Upper lobe of right lung (tissue), 1 donor: Measurements from ENCODE around the gene ADCY7. TPM values are rescaled to one million over a fixed set of nuclear protein-coding genes. Genes with fewer than 3 reads are reported as not detected.
A peak's percentile ranks its signal among the peaks of the same experiment; 100 is the strongest.

Experiments used
- ATAC-seq: fragments of 200-7000 bp; cut with Tn5 transposase; one replicate; pipeline ENCODE4 v1.9.1; 2020; ENCODE audit warnings: mild to moderate bottlenecking, moderate library complexity
- DNase-seq: peaks from one replicate; pipeline ENCODE4 v3.0.0-alpha.2; 2020
- H3K27ac ChIP-seq: fragments of 200-600 bp; one replicate; pipeline ENCODE4 v1.8.0; 2022
- H3K27me3 ChIP-seq: fragments of 200-600 bp; one replicate; pipeline ENCODE4 v1.8.0; 2022; ENCODE audit warnings: mild to moderate bottlenecking
- H3K36me3 ChIP-seq: fragments of 200-600 bp; one replicate; pipeline ENCODE4 v1.8.0; 2022
- H3K4me1 ChIP-seq: fragments of 200-600 bp; one replicate; pipeline ENCODE4 v1.8.0; 2022
- H3K4me3 ChIP-seq: fragments of 200-600 bp; one replicate; pipeline ENCODE4 v1.8.0; 2022; ENCODE audit warnings: mild to moderate bottlenecking
- H3K9me3 ChIP-seq: fragments of 200-600 bp; one replicate; pipeline ENCODE4 v1.8.0; 2022
- CTCF ChIP-seq: fragments of 200-600 bp; IDR thresholded peaks from one replicate; pipeline ENCODE4 v1.8.0; 2022; ENCODE audit warnings: antibody characterized with exemption
- intact Hi-C: fragments of 100-400 bp; cut with DNase I; formaldehyde crosslinking; loops from one replicate; pipeline ENCODE4 v1.11.0; 2022
- total RNA-seq: library from RNA; stranded (reverse); fragmentation: NEBNext Ultra II Directional; extraction: Animal tissue kit (Norgen Biotek cat#: 25700); gene quantifications from one replicate; pipeline ENCODE4 v1.2.1, GENCODE V29; 2021
- donor health status: DM: no; HTN: yes; CAD: no; lungs with severe emphysema.

ADCY7 gene
- total RNA-seq, 1 donor from 2014 or later: 88.1 TPM

GRCh38 chr16:50304467-50305440, 38.4 kb downstream of the ADCY7 start:
- ATAC-seq (no peak), DNase-seq (peak; percentile 62)
- Histone ChIP-seq H3K9me3 (no peaks in the 10 kb centered on the region), H3K4me3 (no peak overlapping the region), H3K27me3 (no peaks in the 10 kb centered on the region), H3K27ac (no peak overlapping the region), H3K36me3 (peaks cover 37% of the 10 kb centered on the region), H3K4me1 (peaks cover 20% of the 10 kb centered on the region)
- TF ChIP-seq CTCF: no peak
- intact Hi-C loops: no loop called here

- DNase-seq: peak; percentile 51
- H3K4me1 ChIP-seq: peaks cover 20% of the 10 kb centered on the region
These were observed 39.2 kb downstream of the ADCY7 start for GRCh38 chr16:50305441-50306061.

DNA sequence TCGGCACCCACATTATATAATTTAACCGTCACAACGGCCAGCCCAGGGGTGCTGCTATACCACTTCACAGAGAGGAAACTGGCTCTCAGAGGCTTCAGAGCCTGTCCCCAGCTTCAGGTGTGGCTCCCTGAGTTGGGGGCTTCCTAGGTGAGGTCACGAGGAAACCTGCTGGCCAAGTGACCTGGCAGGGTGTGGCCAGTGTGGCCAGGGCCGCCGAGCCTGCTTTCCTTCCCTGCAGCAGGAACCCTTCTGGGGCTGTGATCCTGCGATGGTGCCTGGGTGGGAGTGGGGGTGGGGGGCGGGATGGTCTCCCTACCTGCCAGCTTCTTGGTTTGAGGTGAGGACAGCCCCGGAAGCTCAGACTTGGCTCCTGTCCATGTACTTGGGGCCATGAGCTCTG, 39.9 kb downstream of the ADCY7 start:
- H3K27me3 ChIP-seq: no peaks in the 10 kb centered on the region
- ATAC-seq: no peak
- peaks cover 36% of the 10 kb centered on the region for H3K36me3 ChIP-seq
- no peak overlapping the region for H3K27ac ChIP-seq
- peaks cover 17% of the 10 kb centered on the region for H3K4me1 ChIP-seq
- intact Hi-C loops: no loop called here
- no peak for TF ChIP-seq CTCF
- no peaks in the 10 kb centered on the region for H3K9me3 ChIP-seq
- no peak for DNase-seq
- no peak overlapping the region for H3K4me3 ChIP-seq

More at GRCh38 chr16:50305441-50306061, 39.2 kb downstream of the ADCY7 start:
- TF ChIP-seq CTCF: no peak
- Histone ChIP-seq H3K27me3 (no peaks in the 10 kb centered on the region), H3K36me3 (peaks cover 40% of the 10 kb centered on the region), H3K4me3 (no peak overlapping the region), H3K9me3 (no peaks in the 10 kb centered on the region), H3K27ac (no peak overlapping the region)
- no peak for ATAC-seq
- intact Hi-C loops: no loop called here

DNA sequence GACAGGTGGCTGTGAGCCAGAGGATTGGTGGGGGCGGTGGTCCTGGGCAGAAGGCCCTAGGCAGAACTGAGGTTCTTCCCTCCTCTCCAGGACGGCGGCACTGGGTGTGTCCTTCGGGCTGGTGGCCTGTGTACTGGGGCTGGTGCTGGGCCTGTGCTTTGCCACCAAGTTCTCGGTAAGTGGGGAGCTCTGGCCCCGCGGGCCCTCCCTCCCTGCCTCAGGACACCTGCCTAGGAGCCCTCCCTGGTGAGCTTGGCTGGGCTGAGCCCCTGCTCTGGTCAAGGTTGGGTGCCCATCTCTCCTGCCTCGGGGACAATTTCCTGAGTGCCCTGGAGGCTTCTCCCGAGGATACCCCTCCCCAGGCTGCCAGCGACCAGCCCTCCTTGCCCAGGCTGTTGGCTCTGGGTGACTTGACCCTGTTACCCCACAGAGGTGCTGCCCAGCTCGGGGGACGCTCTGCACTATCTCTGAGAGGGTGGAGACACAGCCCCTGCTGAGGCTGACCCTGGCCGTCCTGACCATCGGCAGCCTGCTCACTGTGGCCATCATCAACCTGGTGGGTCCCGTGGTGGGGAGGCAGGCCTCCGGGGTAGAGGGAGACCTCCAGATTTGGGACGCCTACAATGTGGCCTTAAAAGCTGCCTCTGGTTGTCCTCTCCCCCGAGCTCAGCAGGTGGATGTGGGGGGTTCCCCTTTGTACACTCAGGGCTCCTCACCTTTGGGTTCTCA, 42.0 kb downstream of the ADCY7 start:
- TF ChIP-seq CTCF: no peak
- DNase-seq (no peak), ATAC-seq (no peak)
- no peaks in the 10 kb centered on the region for H3K9me3 ChIP-seq
- intact Hi-C loops: no loop called here
- H3K4me3 ChIP-seq: no peak overlapping the region
- H3K27me3 ChIP-seq: no peaks in the 10 kb centered on the region
- peaks cover 48% of the 10 kb centered on the region for H3K36me3 ChIP-seq
- H3K27ac ChIP-seq: no peak overlapping the region
- peaks cover 9% of the 10 kb centered on the region for H3K4me1 ChIP-seq

DNA sequence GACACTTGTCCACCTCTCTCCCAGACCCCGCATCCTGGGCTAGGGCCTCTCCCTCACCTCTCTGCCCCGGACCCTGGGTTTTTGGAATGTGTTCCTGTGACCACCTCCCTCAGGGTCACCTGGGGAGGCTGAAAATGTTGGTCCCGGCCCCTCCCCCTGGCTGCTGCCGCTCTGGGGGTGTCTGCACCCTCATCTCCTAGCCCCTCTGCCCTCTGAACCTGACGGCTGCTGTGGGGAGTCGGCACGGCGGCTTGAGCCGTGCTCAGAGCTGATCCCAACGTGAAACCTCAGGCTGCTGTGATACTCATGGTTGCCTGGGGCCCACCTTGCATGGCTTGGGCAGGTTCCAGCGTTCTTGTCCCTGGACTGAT, 42.8 kb downstream of the ADCY7 start:
- Histone ChIP-seq H3K27ac (no peak overlapping the region), H3K4me3 (no peak overlapping the region), H3K27me3 (no peaks in the 10 kb centered on the region), H3K36me3 (peaks cover 55% of the 10 kb centered on the region), H3K4me1 (peaks cover 6% of the 10 kb centered on the region), H3K9me3 (no peaks in the 10 kb centered on the region)
- TF ChIP-seq CTCF: no peak
- ATAC-seq (no peak), DNase-seq (no peak)
- intact Hi-C loops: no loop called here
